DOHH2 (cell line): ENCODE data around the gene CDH26.

Source experiments
- CTCF ChIP-seq: fragments of 200-600 bp; sonication (generic); IDR thresholded peaks from one replicate; pipeline ENCODE4 v1.5.1; 2014; ENCODE audit warnings: antibody characterized with exemption, mild to moderate bottlenecking, low read depth, low read length; ENCODE audit not compliant: poor library complexity, severe bottlenecking
- EZH2phosphoT487 ChIP-seq: fragments of 200-600 bp; sonication (generic); IDR thresholded peaks from 2 replicates; pipeline ENCODE4 v1.6.1; 2017; ENCODE audit warnings: borderline replicate concordance, mild to moderate bottlenecking, antibody characterized with exemption, low read length, moderate library complexity, mixed read lengths

DNA sequence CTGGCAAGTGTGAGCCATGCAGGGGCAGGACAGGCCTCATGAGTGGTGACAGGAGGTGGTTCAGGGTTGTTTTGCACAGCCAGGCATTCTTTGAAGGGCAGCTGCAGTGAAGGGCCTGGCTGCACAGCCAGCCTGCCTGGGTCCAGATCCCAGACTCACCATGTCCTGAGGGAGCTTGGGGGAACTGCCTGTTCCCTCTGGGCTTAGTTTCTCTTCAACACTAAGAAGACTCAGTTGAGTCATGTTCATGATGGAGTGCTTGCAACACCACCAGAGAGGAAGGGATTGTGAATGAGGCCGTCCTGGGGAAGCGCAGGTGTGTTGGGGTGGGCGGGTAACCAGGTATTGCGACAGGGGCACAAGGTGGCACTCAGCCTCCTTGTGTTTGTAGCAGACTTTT, 102.4 kb downstream of the CDH26 start:
- no peak for TF ChIP-seq CTCF
- TF ChIP-seq EZH2phosphoT487: no peak
